Transverse colon (tissue), 4 donors: Measurements from ENCODE around the gene ABCC2. TPM values are rescaled to one million over a fixed set of nuclear protein-coding genes. Genes with fewer than 3 reads are reported as not detected.

Experiments
- DNase-seq: peaks from one replicate; pipeline ENCODE4 v3.0.0-alpha.2; 2019
- H3K27ac ChIP-seq, 4 donors: fragments of 200-600 bp; sonication (generic); 2 replicates each; pipeline ENCODE4 v1.5.1; 2016 to 2018; ENCODE audit warnings: inconsistent platforms in 4 of 4
- H3K27me3 ChIP-seq: fragments of 200-600 bp; sonication (generic); 2 replicates; pipeline ENCODE4 v1.5.1; 2017; ENCODE audit warnings: inconsistent platforms
- H3K36me3 ChIP-seq, 4 donors: fragments of 200-600 bp; sonication (generic); 2 replicates each; pipeline ENCODE4 v1.5.1; 2017 to 2019; ENCODE audit warnings: inconsistent platforms in 4 of 4
- H3K4me1 ChIP-seq, 4 donors: fragments of 200-600 bp; sonication (generic); 2 replicates each; pipeline ENCODE4 v1.5.1; 2017 to 2020; ENCODE audit warnings: inconsistent platforms in 4 of 4
- H3K4me3 ChIP-seq, 4 donors: fragments of 200-600 bp; sonication (generic); 1 replicate in 1 of 4; 2 replicates in 3 of 4; pipeline versions ENCODE4 v1.5.1 to v1.6.1; 2017 to 2019; ENCODE audit warnings: inconsistent platforms in 4 of 4
- H3K9me3 ChIP-seq, 2 donors: fragments of 200-600 bp; sonication (generic); 2 replicates each; pipeline ENCODE4 v1.5.1; 2017 to 2019; ENCODE audit warnings: inconsistent platforms in 2 of 2
- EP300 ChIP-seq: sonication (generic); formaldehyde crosslinking; IDR thresholded peaks from one replicate; pipeline ENCODE4 v1.6.1; 2017; ENCODE audit warnings: antibody characterized with exemption, low read depth
- POLR2A ChIP-seq: fragments of 450-650 bp; IDR thresholded peaks from one replicate; pipeline ENCODE4 v1.6.1; 2016; ENCODE audit warnings: antibody characterized with exemption, mild to moderate bottlenecking, moderate library complexity
- POLR2AphosphoS5 ChIP-seq, 3 donors: sonication (generic); formaldehyde crosslinking; IDR thresholded peaks; one replicate each; pipeline ENCODE4 v1.6.1; 2016; ENCODE audit warnings: antibody characterized with exemption in 3 of 3
- WGBS, 2 donors: methylation state at CpG; one replicate each; pipeline ENCODE4 v1.1.5; 2018; ENCODE audit warnings: low coverage in 1 of 2; 5-methylcytosine and 5-hydroxymethylcytosine counted together
- in situ Hi-C, 4 donors: fragments of 200-750 bp; cut with MboI; loops; one replicate each; pipeline versions ENCODE4 v1.15.0 to v1.15.1; 2017; ENCODE audit warnings: low sequenced_read_pairs in 3 of 4, low pct_ligation_motif_present in 1 of 4, low pct_unique_long_range_greater_than_20kb in 1 of 4
- intact Hi-C: fragments of 100-400 bp; cut with DNase I; formaldehyde crosslinking; loops from one replicate; pipeline ENCODE4 v1.15.1; 2023; ENCODE audit warnings: low total_unique reads
- total RNA-seq, 4 donors: library from RNA; depleted of rRNA; stranded (reverse); fragments of >200 nt; gene quantifications; one replicate each; pipeline ENCODE4 v1.1.0, GENCODE V29; 2016
- TF ChIP-seq, protein P1 (sequence below), 5 experiments: fragments of 200-600 bp in 3 of 5; fragments of 450-650 bp in 2 of 5; sonication (generic) in 3 of 5; IDR thresholded peaks; 1 replicate in 2 of 5; 2 replicates in 3 of 5; pipeline ENCODE4 v1.5.1; 2016 to 2017; ENCODE audit warnings: antibody characterized with exemption in 5 of 5, inconsistent platforms in 3 of 5, mild to moderate bottlenecking in 2 of 5, moderate library complexity in 1 of 5

ABCC2 gene
- total RNA-seq, 4 donors from 2014 or later: 0.75 to 2.7 (median 1.5) TPM

DNA sequence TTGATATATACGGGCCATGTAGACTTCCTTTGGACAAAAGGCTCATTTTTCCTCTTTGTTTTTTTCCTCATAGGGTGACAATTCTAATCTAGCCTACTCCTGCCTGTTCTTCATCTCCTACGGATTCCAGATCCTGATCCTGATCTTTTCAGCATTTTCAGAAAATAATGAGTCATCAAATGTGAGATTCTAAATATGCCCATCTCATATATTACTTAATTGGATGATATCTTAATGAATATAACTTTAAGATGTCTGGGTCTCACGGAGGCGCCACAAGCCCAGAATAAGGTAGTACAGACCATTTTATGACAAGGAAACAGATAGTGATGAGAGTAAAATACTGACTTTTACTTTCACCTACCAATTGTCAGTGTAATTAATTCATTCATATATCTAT is 11.4 kb downstream of the ABCC2 start:
- TF ChIP-seq POLR2A (no peak), POLR2AphosphoS5 (IDR thresholded peaks at IDR 0.05) (no peak), EP300 (no peak)
- TF ChIP-seq, protein P1, sequence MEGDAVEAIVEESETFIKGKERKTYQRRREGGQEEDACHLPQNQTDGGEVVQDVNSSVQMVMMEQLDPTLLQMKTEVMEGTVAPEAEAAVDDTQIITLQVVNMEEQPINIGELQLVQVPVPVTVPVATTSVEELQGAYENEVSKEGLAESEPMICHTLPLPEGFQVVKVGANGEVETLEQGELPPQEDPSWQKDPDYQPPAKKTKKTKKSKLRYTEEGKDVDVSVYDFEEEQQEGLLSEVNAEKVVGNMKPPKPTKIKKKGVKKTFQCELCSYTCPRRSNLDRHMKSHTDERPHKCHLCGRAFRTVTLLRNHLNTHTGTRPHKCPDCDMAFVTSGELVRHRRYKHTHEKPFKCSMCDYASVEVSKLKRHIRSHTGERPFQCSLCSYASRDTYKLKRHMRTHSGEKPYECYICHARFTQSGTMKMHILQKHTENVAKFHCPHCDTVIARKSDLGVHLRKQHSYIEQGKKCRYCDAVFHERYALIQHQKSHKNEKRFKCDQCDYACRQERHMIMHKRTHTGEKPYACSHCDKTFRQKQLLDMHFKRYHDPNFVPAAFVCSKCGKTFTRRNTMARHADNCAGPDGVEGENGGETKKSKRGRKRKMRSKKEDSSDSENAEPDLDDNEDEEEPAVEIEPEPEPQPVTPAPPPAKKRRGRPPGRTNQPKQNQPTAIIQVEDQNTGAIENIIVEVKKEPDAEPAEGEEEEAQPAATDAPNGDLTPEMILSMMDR (IDR thresholded peaks at IDR 0.05): no peak
- 94% methylated on average over 4 of the region's 4 CpGs for WGBS, 2 donors

DNA sequence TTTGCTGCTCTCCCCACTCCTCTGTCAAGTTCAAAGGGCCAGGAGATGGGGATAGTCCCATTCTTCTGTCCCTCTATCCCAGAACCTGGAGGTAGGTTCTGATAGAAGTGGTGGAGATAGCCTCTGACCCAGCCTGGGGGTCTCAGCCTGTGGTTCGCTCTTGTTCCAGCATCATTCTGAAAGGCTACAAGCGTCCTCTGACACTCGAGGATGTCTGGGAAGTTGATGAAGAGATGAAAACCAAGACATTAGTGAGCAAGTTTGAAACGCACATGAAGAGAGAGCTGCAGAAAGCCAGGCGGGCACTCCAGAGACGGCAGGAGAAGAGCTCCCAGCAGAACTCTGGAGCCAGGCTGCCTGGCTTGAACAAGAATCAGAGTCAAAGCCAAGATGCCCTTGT is 14.5 kb downstream of the ABCC2 start:
- intact Hi-C loops (no loop called here), in situ Hi-C loops (no loop called here)
- TF ChIP-seq EP300 (no peak), POLR2AphosphoS5 (IDR thresholded peaks at IDR 0.05) (no peak), POLR2A (no peak)
- TF ChIP-seq, protein P1 (IDR thresholded peaks at IDR 0.05): no peak
- WGBS, 2 donors: 91% methylated on average over 6 of the region's 6 CpGs; no CpG with 5 or more reads in 1 of the 2 donors
- DNase-seq: no peak
- H3K4me3 ChIP-seq: no peak overlapping the region
- no peaks in the 10 kb centered on the region for H3K36me3 ChIP-seq
- H3K4me1 ChIP-seq: no peaks in the 10 kb centered on the region
- H3K27me3 ChIP-seq: no peaks in the 10 kb centered on the region
- H3K27ac ChIP-seq: no peak overlapping the region
- no peaks in the 10 kb centered on the region for H3K9me3 ChIP-seq

More for the DNA sequence above, 11.4 kb downstream of the ABCC2 start:
- Histone ChIP-seq H3K4me1 (no peaks in the 10 kb centered on the region), H3K27ac (no peak overlapping the region), H3K4me3 (no peak overlapping the region), H3K36me3 (no peaks in the 10 kb centered on the region), H3K27me3 (no peaks in the 10 kb centered on the region), H3K9me3 (no peaks in the 10 kb centered on the region)
- no peak for DNase-seq
- intact Hi-C loops (no loop called here), in situ Hi-C loops (no loop called here)

DNA sequence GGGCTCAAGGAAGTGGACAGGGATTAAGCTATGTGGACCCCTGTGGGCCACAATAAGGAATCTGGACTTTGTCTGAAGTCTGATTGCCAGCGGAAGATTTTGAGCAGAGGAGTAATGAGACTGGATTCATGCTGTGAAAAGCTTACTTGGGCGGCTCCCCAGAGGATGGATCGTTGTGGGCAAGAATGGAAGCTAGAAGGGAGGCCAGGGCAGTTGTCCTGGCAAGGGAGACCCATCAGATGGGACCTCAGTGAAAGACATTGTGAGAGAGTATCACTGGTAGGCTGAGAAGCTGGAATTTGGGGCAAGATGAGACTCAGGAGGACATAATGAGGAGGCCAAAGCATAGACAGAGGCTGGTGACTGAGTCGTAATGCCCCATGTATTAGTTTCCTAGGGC is 15.6 kb downstream of the ABCC2 start:
- no peak for TF ChIP-seq POLR2AphosphoS5 (IDR thresholded peaks at IDR 0.05)
- TF ChIP-seq POLR2A: no peak
- TF ChIP-seq, protein P1 (IDR thresholded peaks at IDR 0.05): no peak
- TF ChIP-seq EP300: no peak

GRCh38 chr10:99798920-99799319 is 16.5 kb downstream of the ABCC2 start:
- H3K27me3 ChIP-seq: no peaks in the 10 kb centered on the region
- H3K4me1 ChIP-seq: no peaks in the 10 kb centered on the region
- 80 to 87% methylated on average over 2 to 3 of the region's 3 CpGs for WGBS, 2 donors
- intact Hi-C loops (no loop called here), in situ Hi-C loops (no loop called here)
- TF ChIP-seq, protein P1 (IDR thresholded peaks at IDR 0.05): no peak
- TF ChIP-seq POLR2AphosphoS5 (IDR thresholded peaks at IDR 0.05) (no peak), EP300 (no peak), POLR2A (no peak)
- H3K4me3 ChIP-seq: no peak overlapping the region
- no peak overlapping the region for H3K27ac ChIP-seq
- H3K36me3 ChIP-seq: no peaks in the 10 kb centered on the region
- no peak for DNase-seq
- no peaks in the 10 kb centered on the region for H3K9me3 ChIP-seq

More for the DNA sequence above, 15.6 kb downstream of the ABCC2 start:
- no peaks in the 10 kb centered on the region for H3K4me1 ChIP-seq
- H3K4me3 ChIP-seq: no peak overlapping the region
- no peak for DNase-seq
- WGBS, 2 donors: 85 to 93% methylated on average over 4 of the region's 4 CpGs
- in situ Hi-C loops (no loop called here), intact Hi-C loops (no loop called here)
- no peak overlapping the region for H3K27ac ChIP-seq
- H3K9me3 ChIP-seq: no peaks in the 10 kb centered on the region
- no peaks in the 10 kb centered on the region for H3K36me3 ChIP-seq
- H3K27me3 ChIP-seq: no peaks in the 10 kb centered on the region
